Spleen (tissue), 11 donors: ENCODE data around the gene LDAH. TPM values are rescaled to one million over a fixed set of nuclear protein-coding genes. Genes with fewer than 3 reads are reported as not detected.
"Not testable (repeated sequence)": the region's sequence is repeated elsewhere in the genome, so short reads cannot be mapped to it uniquely, and the experiment has no call there.

Experiments used
- DNase-seq: peaks from one replicate; pipeline ENCODE4 v3.0.0-alpha.2; 2020
- H3K27ac ChIP-seq, 8 donors: fragments of 200-600 bp; sonication (generic) in 7 of 8; 1 replicate in 4 of 8; 2 replicates in 4 of 8; pipeline versions ENCODE4 v1.5.0 to v1.8.0; 2016 to 2021; ENCODE audit warnings: inconsistent platforms in 4 of 8, mild to moderate bottlenecking in 4 of 8, moderate library complexity in 1 of 8
- H3K27me3 ChIP-seq, 7 donors: fragments of 200-600 bp; sonication (generic) in 6 of 7; replicated peaks in 1 of 7; 1 replicate in 4 of 7; 2 replicates in 3 of 7; pipeline versions ENCODE4 v1.5.0 to v1.8.0; 2016 to 2021; ENCODE audit warnings: inconsistent platforms in 3 of 7, mild to moderate bottlenecking in 1 of 7
- H3K36me3 ChIP-seq, 6 donors: fragments of 200-600 bp; sonication (generic) in 5 of 6; 1 replicate in 4 of 6; 2 replicates in 2 of 6; pipeline versions ENCODE4 v1.5.0 to v1.8.0; 2016 to 2021; ENCODE audit warnings: inconsistent platforms in 2 of 6
- H3K4me1 ChIP-seq, 6 donors: fragments of 200-600 bp; sonication (generic) in 5 of 6; 1 replicate in 3 of 6; 2 replicates in 3 of 6; pipeline versions ENCODE4 v1.5.0 to v1.8.0; 2016 to 2021; ENCODE audit warnings: inconsistent platforms in 3 of 6
- H3K4me3 ChIP-seq, 8 donors: fragments of 200-600 bp; sonication (generic) in 7 of 8; 1 replicate in 4 of 8; 2 replicates in 4 of 8; pipeline versions ENCODE4 v1.5.0 to v1.8.0; 2016 to 2021; ENCODE audit warnings: inconsistent platforms in 4 of 8, mild to moderate bottlenecking in 4 of 8, moderate library complexity in 2 of 8
- H3K9me3 ChIP-seq, 8 donors: fragments of 200-600 bp; sonication (generic) in 7 of 8; 1 replicate in 4 of 8; 2 replicates in 4 of 8; pipeline versions ENCODE4 v1.5.0 to v1.8.0; 2016 to 2021; ENCODE audit warnings: inconsistent platforms in 4 of 8
- CTCF ChIP-seq, 11 experiments: fragments of 200-600 bp in 7 of 11; fragments of 450-650 bp in 4 of 11; sonication (generic) in 4 of 11; IDR thresholded peaks in 8 of 11; conservative IDR thresholded peaks in 3 of 11; 1 replicate in 7 of 11; 2 replicates in 4 of 11; pipeline versions ENCODE4 v1.4.0 to v1.8.0; 2016 to 2021; ENCODE audit warnings: antibody characterized with exemption in 11 of 11, inconsistent platforms in 4 of 11, mild to moderate bottlenecking in 1 of 11
- POLR2A ChIP-seq, 3 donors: fragments of 450-650 bp; IDR thresholded peaks; one replicate each; pipeline ENCODE4 v1.5.1; 2017; ENCODE audit warnings: antibody characterized with exemption in 3 of 3, mild to moderate bottlenecking in 1 of 3
- POLR2AphosphoS5 ChIP-seq, 3 donors: sonication (generic); formaldehyde crosslinking; IDR thresholded peaks; one replicate each; pipeline ENCODE4 v1.5.1; 2017; ENCODE audit warnings: antibody characterized with exemption in 3 of 3
- WGBS, 5 donors: extraction: QIAGEN DNeasy Blood & Tissue Kit in 3 of 5; methylation state at CpG; one replicate each; pipeline versions ENCODE4 v1.1.5 to v1.1.7; 2013 to 2018; 5-methylcytosine and 5-hydroxymethylcytosine counted together
- intact Hi-C: fragments of 100-400 bp; cut with DNase I; formaldehyde crosslinking; loops from one replicate; pipeline ENCODE4 v1.15.0; 2023; ENCODE audit warnings: low total_unique reads
- polyA plus RNA-seq, 3 donors: library from polyadenylated mRNA; stranded (reverse); fragments of 200-250 nt; gene quantifications; one replicate each; pipeline ENCODE4 v1.2.1, GENCODE V29; 2013
- total RNA-seq, 7 donors: library from RNA; depleted of rRNA in 3 of 7; stranded (reverse); fragments of >200 nt in 3 of 7; fragmentation: NEBNext Ultra II Directional in 4 of 7; extraction: Animal tissue kit (Norgen Biotek cat#: 25700) in 4 of 7; gene quantifications; one replicate each; pipeline versions ENCODE4 v1.1.0 to v1.2.1, GENCODE V29; 2016 to 2021
- donor health status: healthy with polysubstance abuse.
- donor health status: DM: no; HTN: no; CAD: no; lungs with moderate emphysema.
- donor health status: DM: no; HTN: no; CAD: no.
- donor health status: Bipolar disorder and iron deficiency.
- donor health status: healthy.
- donor health status: DM: no; HTN: no; CAD: no.
- donor health status: DM: yes; HTN: yes; CAD: no.

Gene LDAH
- total and polyA plus RNA-seq, 10 donors = 5.8 to 33.2 (median 21.1) TPM

GRCh38 chr2:20806286-20806685, 16.6 kb downstream of the LDAH start:
- peaks cover 0 to under 1% (median 0%) of the 10 kb centered on the region in 6 donors for H3K36me3 ChIP-seq

DNA sequence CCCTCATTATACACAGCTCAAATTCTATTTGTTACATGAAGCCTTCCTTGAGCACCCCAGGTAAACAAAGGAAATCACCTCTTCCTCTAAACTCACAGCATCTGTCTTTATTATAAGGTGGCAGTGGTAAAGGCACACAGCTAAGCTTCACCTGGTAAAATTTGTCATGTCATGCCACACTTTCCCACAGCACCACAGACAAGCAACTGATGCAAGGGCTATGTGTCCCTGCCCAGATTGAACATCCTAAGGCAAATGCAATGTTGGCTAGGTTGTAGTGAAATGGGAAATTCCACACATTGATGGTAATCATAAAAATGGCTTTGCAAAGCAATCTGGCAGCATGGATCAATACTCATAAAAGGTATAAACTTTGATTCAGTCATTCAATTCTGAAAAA, 18.9 kb downstream of the LDAH start:
- no peak for DNase-seq
- TF ChIP-seq POLR2A (IDR thresholded peaks at IDR 0.05) = no peak
- no peaks in the 10 kb centered on the region for H3K9me3 ChIP-seq
- no peaks in the 10 kb centered on the region for H3K27me3 ChIP-seq
- no peaks in the 10 kb centered on the region for H3K4me1 ChIP-seq
- H3K27ac ChIP-seq = no peak overlapping the region
- H3K4me3 ChIP-seq = no peak overlapping the region
- intact Hi-C loops = no loop called here
- peaks cover 0 to 18% (median 2%) of the 10 kb centered on the region in 6 donors for H3K36me3 ChIP-seq

More at GRCh38 chr2:20806286-20806685, 16.6 kb downstream of the LDAH start:
- H3K4me1 ChIP-seq = no peaks in the 10 kb centered on the region
- DNase-seq = no peak
- TF ChIP-seq POLR2AphosphoS5 (IDR thresholded peaks at IDR 0.05) = no peak
- no peak for TF ChIP-seq CTCF (IDR thresholded peaks at IDR 0.05 in 8 of 11, conservative IDR thresholded peaks at IDR 0.05 in 3 of 11)
- TF ChIP-seq POLR2A (IDR thresholded peaks at IDR 0.05) = no peak
- WGBS, 5 donors = 26 to 53% (median 37%) methylated on average over 1 of the region's 1 CpG
- no peaks in the 10 kb centered on the region for H3K27me3 ChIP-seq
- H3K9me3 ChIP-seq = no peaks in the 10 kb centered on the region
- H3K4me3 ChIP-seq = no peak overlapping the region
- H3K27ac ChIP-seq = no peak overlapping the region
- intact Hi-C loops = no loop called here

DNA sequence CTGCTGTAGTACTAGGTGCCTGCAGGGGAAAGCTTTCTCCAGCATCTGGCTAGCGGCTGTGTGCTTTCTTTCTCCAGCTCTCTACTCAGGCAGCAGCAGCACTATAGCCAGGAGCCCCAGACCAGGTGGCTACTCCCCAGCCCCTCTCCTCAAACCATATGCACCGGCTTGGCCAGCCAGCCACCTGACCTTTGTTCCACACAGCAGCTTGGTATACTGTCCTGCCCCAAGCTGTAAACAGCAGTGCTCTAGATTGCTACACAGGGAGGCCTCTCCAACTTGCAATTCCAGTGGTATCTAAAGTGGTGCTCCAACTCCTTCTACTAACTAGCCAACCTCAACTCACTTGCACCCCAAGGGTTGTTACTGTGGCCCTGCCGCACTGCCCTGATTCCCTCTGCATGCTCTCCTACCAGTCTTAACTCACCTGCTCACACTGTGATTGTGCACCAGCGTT, 19.6 kb downstream of the LDAH start:
- TF ChIP-seq POLR2A (IDR thresholded peaks at IDR 0.05) = no peak
- TF ChIP-seq POLR2AphosphoS5 (IDR thresholded peaks at IDR 0.05) = no peak
- TF ChIP-seq CTCF (IDR thresholded peaks at IDR 0.05 in 8 of 11, conservative IDR thresholded peaks at IDR 0.05 in 3 of 11) = no peak
- no peak overlapping the region for H3K4me3 ChIP-seq
- no peak for DNase-seq
- 91 to 99% (median 96%) methylated on average over 4 of the region's 4 CpGs for WGBS, 5 donors
- no peaks in the 10 kb centered on the region for H3K4me1 ChIP-seq
- H3K27ac ChIP-seq = no peak overlapping the region
- intact Hi-C loops = no loop called here
- H3K27me3 ChIP-seq = no peaks in the 10 kb centered on the region
- H3K9me3 ChIP-seq = no peaks in the 10 kb centered on the region
- H3K36me3 ChIP-seq = peaks cover 0 to 25% (median 2%) of the 10 kb centered on the region in 6 donors

GRCh38 chr2:20797096-20797495, 25.8 kb downstream of the LDAH start:
- peaks cover 0 to 55% (median 5%) of the 10 kb centered on the region in 6 donors for H3K36me3 ChIP-seq
- no peaks in the 10 kb centered on the region for H3K27me3 ChIP-seq
- no peak overlapping the region for H3K4me3 ChIP-seq
- intact Hi-C loops = no loop called here
- H3K27ac ChIP-seq = no peak overlapping the region
- DNase-seq = no peak
- H3K4me1 ChIP-seq = no peaks in the 10 kb centered on the region
- H3K9me3 ChIP-seq = peaks cover 0 to 17% (median 9%) of the 10 kb centered on the region in 8 donors
- 82 to 93% (median 91%) methylated on average over 3 of the region's 3 CpGs for WGBS, 5 donors
- TF ChIP-seq POLR2AphosphoS5 (IDR thresholded peaks at IDR 0.05) (no peak), CTCF (IDR thresholded peaks at IDR 0.05 in 8 of 11, conservative IDR thresholded peaks at IDR 0.05 in 3 of 11) (no peak), POLR2A (IDR thresholded peaks at IDR 0.05) (no peak)

GRCh38 chr2:20796374-20796791, 26.5 kb downstream of the LDAH start:
- WGBS, 5 donors = 68 to 97% (median 91%) methylated on average over 1 of the region's 1 CpG
- Histone ChIP-seq H3K4me1 (no peaks in the 10 kb centered on the region), H3K4me3 (no peak overlapping the region), H3K36me3 (peaks cover 0 to 60% (median 5%) of the 10 kb centered on the region in 6 donors), H3K9me3 (peaks cover 0 to 17% (median 9%) of the 10 kb centered on the region in 8 donors), H3K27ac (no peak overlapping the region), H3K27me3 (no peaks in the 10 kb centered on the region)
- intact Hi-C loops = no loop called here
- no peak for DNase-seq
- no peak for TF ChIP-seq POLR2AphosphoS5 (IDR thresholded peaks at IDR 0.05)
- no peak for TF ChIP-seq CTCF (IDR thresholded peaks at IDR 0.05 in 8 of 11, conservative IDR thresholded peaks at IDR 0.05 in 3 of 11)
- TF ChIP-seq POLR2A (IDR thresholded peaks at IDR 0.05) = no peak

DNA sequence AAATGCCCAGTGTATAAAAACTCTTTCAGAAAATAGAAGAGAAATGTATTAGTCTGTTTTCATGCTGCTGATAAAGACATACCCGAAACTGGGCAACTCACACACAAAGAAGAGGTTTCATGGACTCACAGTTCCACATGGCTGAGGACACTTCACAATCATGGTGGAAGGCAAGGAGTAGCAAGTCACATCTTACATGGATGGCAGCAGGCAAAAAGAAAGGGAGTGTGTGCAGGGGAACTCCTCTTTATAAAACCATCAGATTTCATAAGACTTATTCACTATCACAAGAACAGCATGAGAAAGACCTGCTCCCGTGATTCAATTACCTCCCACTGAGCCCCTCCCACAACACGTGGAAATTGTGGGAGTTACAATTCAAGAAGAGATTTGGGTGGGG, 29.0 kb downstream of the LDAH start:
- H3K27me3 ChIP-seq, H3K27ac ChIP-seq, H3K4me3 ChIP-seq, H3K4me1 ChIP-seq, intact Hi-C loops, DNase-seq: not testable (repeated sequence)
- Histone ChIP-seq H3K9me3 (peaks cover 0 to 17% (median 9%) of the 10 kb centered on the region in 8 donors), H3K36me3 (peaks cover 0 to 66% (median 13%) of the 10 kb centered on the region in 6 donors)
- 94 to 97% (median 95%) methylated on average over 3 of the region's 3 CpGs for WGBS, 5 donors
